CD4-positive, alpha-beta T cell treated with Interferon alpha-2 for 1 hour (primary cell): ENCODE results near the gene CLC.
"Not testable (repeated sequence)": the region's sequence is repeated elsewhere in the genome, so short reads cannot be mapped to it uniquely, and the experiment has no call there.

Source experiments
- DNase-seq, 2 donors: peaks; one replicate each; pipeline ENCODE4 v3.0.0-alpha.2; 2020 to 2022

Gene CLC

DNA sequence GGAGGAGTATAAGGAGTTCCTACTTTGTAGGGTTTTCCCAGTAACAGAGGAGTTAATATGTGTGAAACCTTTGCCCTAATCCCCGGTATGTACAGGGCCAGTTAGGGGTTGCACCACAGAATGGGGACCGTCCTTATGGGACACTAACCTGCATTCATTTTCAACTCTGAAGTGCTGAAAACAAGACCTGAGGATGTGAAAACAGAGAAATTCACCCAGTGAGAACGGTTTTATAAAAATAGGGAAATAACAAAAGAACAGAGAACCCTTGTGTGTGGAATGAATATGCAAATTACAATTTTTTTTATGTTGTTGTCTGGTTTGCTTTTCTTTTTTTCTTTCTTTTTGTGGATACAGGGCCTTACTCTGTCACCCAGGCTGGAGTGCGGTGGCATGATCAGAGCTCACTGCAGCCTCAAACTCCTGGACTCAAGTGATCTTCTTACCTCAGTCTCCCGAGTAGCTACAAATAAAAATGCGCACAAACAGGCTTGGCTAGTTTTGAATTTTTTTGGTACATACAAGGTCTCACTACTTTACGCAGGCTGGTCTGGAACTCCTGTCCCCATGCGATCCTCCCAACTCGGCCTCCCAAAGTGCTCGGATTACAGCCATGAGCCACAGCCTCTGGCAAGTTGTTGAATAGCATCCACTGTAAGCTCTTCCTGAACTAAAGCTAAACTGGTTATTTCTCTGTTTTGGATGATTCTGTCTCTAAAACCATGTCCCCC, 10.6 kb downstream of the CLC start:
- DNase-seq = no peak

GRCh38 chr19:39725995-39726394, 11.8 kb downstream of the CLC start:
- no peak for DNase-seq

GRCh38 chr19:39720144-39720543, 17.7 kb downstream of the CLC start:
- DNase-seq = not testable (repeated sequence)

- peak in 1 of 2 donors; percentile 20 for DNase-seq
Observed at GRCh38 chr19:39710333-39710890, 27.4 kb downstream of the CLC start.

GRCh38 chr19:39709026-39709872, 28.6 kb downstream of the CLC start:
- no peak for DNase-seq

- no peak for DNase-seq
Observed at GRCh38 chr19:39708594-39708993, 29.2 kb downstream of the CLC start.

DNA sequence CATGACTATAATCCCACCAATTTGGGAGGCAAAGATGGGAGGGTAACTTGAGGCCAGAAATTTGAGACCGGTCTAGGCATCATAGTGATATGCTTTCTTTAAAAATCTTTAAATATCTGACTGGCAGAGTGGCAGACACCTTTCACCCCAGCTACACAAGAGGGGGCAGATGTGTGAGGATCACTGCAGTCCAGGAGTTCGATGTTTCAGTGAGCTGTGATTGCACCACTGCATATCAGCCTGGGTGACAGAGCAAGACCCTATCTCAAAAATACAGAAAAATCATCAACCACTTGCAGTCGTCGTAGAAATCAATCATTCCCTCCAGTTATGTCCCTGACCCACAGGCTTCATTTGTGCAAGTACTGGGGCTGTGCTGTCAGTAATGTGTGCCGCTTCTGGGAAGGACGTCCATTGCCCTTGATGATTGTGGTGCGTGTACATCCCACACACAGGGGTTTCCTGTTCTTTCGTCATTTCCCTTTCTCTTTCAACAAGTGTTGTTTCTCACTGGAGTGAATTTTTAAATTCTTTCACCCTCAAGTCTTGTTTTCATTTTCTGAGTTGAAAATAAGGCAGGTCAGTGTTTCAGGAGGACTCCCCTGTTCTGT, 32.1 kb downstream of the CLC start:
- DNase-seq = peak; percentile 7 to 67

- DNase-seq = no peak
Observed at GRCh38 chr19:39704181-39705044, 33.4 kb downstream of the CLC start, which contains the start of gene LGALS14. LGALS14 (plus strand) TSS chr19:39704481; CDS start chr19:39704529, 48 bp downstream.

DNA sequence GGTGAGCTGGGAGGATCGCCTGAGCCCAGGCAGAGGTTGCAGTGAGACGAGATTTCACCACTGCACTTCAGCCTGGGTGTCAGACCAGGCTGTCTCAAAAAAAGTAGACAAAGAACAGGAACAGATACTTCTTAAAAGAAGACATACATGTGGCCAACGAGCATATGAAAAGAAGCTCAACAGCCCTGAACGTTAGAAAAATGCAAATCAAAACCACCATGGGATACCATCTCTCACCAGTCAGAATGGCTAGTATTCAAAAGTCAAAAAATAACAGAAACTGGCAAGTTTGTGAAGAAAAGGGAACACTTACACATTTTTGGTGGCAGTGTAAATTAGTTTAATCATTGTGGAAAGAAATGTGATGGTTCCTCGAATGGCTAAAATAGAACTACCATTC, 36.5 kb downstream of the CLC start:
- no peak for DNase-seq

- DNase-seq = no peak
Observed at GRCh38 chr19:39698535-39698934, 39.3 kb downstream of the CLC start.

- DNase-seq = no peak
Observed at GRCh38 chr19:39696387-39696786, 41.4 kb downstream of the CLC start.

DNA sequence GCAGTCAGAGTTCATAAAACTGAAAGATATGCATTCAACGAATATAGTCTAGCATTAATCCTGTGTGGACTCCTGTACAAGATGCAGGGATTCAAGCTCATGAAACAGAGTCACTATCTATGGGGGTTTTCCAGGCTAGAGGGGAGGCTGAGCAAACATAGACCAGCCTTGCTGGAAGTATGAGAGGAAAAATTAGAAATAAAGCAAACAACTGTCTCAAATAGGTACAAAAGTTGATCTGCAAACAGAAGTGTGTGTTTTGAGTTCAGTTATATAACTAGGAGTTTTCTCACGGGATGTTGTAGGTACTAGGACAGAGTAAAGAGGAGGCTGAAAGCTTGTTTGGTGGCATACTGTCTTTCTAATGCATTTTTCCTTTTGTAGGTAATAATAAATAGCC, 42.1 kb downstream of the CLC start:
- no peak for DNase-seq

GRCh38 chr19:39692822-39693221, 45.0 kb downstream of the CLC start:
- no peak for DNase-seq

DNA sequence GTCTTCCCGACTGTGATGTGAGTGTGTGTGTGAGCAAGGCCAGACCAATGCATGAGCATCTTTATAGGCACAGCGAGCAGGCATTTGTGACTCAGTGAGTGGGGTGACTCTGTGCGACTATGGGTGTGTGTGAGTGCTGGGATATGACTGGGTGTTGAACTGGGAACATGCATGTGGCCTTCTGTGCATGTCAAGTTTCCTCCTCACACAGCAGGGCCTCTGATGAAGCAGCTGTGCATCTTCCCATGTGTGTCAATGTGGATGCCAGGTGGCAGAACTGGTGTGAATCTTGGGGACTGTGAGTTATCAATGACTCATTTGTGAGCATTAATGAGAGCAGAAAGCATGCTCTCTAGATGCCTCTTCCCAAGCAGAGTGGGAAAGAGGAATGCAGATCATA, 45.7 kb downstream of the CLC start:
- no peak for DNase-seq

DNA sequence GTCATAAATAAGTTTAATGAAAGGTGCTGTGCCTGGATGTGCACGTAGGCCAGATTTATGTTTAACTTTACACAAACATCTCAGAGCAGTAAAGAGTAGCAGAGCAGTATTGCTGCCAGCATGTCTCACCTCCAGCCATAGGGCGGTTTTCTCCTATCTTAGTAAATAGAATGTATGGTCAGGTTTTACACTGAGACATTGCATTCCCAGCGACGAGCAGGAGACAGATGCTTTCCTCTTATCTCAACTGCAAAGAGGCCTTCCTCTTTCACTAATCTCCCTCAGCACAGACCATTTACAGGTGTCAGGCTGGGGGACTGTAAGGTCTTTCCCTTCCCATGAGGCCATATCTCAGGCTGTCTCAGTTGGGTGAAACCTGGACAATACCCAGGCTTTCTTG, 49.2 kb downstream of the CLC start:
- not testable (repeated sequence) for DNase-seq

- DNase-seq = no peak
Observed at GRCh38 chr19:39686739-39687138, 51.1 kb downstream of the CLC start.

GRCh38 chr19:39684267-39684666, 53.6 kb downstream of the CLC start:
- no peak for DNase-seq

DNA sequence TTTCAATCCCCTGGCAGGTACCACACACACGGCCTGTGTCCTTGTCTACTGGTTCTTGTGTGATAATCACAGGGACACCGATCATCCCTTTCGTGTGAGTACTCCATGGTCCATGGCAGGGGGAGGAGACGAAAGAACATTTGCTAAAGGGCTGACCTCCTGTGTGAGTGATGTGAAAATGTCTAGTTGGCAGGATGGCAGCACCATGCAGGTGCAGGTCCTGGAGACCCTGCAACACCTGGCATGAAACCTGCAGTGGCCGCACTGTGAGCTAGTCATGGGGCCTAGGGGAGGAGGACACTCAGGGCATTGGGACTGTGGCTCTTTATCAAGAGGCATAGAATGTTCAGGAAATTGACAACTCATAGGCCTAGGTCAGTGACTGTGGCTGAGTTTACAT, 56.4 kb downstream of the CLC start:
- no peak for DNase-seq
